ENCODE data around the gene BMP7.

The BMP7 gene

GRCh38 chr20:57188056-57188455 lies 78.4 kb downstream of the BMP7 start:
- H3K4me3 ChIP-seq (ENCODE audit: low read depth, low read length) = no peak overlapping the region
- no peak for TF ChIP-seq CTCF (IDR thresholded peaks at IDR 0.05; ENCODE audit: low read depth, low read length)

DNA sequence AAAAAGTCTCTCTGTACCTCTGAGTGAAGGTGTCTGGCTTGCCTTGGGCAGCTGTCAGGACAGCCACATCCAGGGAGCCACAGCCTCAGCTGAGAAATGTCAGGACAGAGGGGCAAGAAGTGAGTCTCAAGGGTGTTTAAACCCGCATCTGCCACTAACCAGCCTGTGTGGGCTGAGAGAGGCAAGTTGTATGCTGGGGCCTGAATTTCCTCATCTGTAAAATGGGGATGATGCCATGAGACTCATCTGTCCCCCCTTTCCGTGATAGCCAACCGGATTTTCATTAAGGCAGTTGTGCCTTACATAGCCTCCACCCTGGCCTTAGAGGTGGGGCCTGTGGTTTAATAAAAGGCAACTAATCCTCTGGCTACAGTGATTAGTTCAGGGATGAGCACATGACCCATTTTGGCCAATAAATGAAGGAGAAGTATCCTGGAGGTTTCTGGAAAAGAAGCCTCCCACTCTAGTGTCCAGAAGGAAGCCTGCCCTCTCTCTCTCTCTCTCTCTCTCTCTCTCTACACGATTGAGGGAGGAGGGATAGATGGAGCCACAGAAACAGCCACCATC lies 79.3 kb downstream of the BMP7 start:
- TF ChIP-seq CTCF (IDR thresholded peaks at IDR 0.05; ENCODE audit: low read depth, low read length) = no peak
- H3K4me3 ChIP-seq (ENCODE audit: low read depth, low read length) = no peak overlapping the region

GRCh38 chr20:57186192-57186591 lies 80.2 kb downstream of the BMP7 start:
- H3K4me3 ChIP-seq (ENCODE audit: low read depth, low read length) = no peak overlapping the region
- TF ChIP-seq CTCF (IDR thresholded peaks at IDR 0.05; ENCODE audit: low read depth, low read length) = no peak

GRCh38 chr20:57185188-57185743 lies 81.2 kb downstream of the BMP7 start:
- no peak overlapping the region for H3K4me3 ChIP-seq (ENCODE audit: low read depth, low read length)
- no peak for TF ChIP-seq CTCF (IDR thresholded peaks at IDR 0.05; ENCODE audit: low read depth, low read length)

DNA sequence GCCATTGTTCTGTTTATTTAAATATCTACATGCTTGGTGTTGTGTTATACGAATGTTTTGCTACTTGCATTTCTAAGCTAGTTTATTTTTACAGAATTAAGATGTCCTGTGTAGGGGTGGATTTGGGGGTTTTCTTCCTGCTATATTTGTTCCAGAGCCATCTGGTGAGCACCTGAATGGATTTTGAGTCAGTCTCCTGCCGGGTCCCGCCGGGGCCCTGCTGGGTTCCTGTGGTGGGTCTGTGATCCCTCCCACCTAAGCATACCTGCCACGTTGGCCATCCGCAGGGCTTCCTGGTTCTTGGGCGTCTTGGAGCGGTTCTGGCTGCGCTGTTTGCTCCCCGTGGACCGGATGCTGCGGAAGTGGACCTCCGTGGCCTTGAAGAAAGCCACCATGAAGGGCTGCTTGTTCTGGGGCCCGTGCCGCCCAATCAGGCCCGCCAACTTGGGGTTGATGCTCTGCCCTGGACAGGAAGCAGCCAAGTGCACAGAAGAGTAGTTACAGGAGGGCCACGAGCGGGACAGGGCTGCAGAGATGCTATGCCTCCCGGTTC lies 82.9 kb downstream of the BMP7 start:
- no peak overlapping the region for H3K4me3 ChIP-seq (ENCODE audit: low read depth, low read length)
- no peak for TF ChIP-seq CTCF (IDR thresholded peaks at IDR 0.05; ENCODE audit: low read depth, low read length)

- H3K4me3 ChIP-seq (ENCODE audit: low read depth, low read length) = no peak overlapping the region
- no peak for TF ChIP-seq CTCF (IDR thresholded peaks at IDR 0.05; ENCODE audit: low read depth, low read length)
Measured at GRCh38 chr20:57181639-57182038, 84.8 kb downstream of the BMP7 start.

DNA sequence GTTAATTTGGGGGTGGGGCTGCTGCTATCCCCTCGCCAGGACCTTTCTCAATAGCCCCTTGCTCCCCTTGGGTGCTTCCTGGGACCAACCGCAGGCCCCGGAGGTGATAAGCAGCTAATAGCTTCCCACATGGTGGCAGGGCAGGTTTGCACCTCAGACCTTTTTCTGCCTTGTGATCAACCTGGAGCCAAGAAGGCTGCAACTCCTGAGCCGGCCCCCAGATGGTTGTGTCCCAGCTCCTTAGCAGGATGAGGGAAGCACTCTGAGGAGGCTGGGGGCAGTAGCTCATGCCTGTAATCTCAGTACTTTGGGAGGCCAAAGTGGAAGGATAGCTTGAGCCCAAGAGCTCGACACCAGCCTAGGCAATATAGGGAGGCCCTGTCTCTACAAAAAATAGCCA lies 85.5 kb downstream of the BMP7 start:
- TF ChIP-seq CTCF (IDR thresholded peaks at IDR 0.05; ENCODE audit: low read depth, low read length) = no peak
- no peak overlapping the region for H3K4me3 ChIP-seq (ENCODE audit: low read depth, low read length)

All from WI38 (cell line).